Activated CD4-positive, alpha-beta T cell treated with anti-CD3 and anti-CD28 coated beads, Interleukin-2, amount 10 ng/mL, durations not matched to agents 7 days and 5 days (primary cell): Measurements from ENCODE around the gene GCNT1. TPM values are rescaled to one million over a fixed set of nuclear protein-coding genes. Genes with fewer than 3 reads are reported as not detected.
"Not testable (repeated sequence)": the region's sequence is repeated elsewhere in the genome, so short reads cannot be mapped to it uniquely, and the experiment has no call there.

Experiments
- CTCF ChIA-PET: fragments of 350-600 bp; sonication (Branson Sonifier 250); formaldehyde crosslinking; loops from one replicate; lab custom pipeline; 2021; ENCODE audit warnings: antibody characterized with exemption; lab: Charles Lee
- POLR2A ChIA-PET: fragments of 350-600 bp; sonication (Branson Sonifier 250); formaldehyde crosslinking; loops from one replicate; lab custom pipeline; 2021; ENCODE audit warnings: antibody characterized with exemption; lab: Charles Lee
- DNase-seq: peaks from one replicate; pipeline ENCODE4 v3.0.0-alpha.2; 2020
- H3K27ac Mint-ChIP-seq: one replicate; pipeline ENCODE4 v1.8.0; 2021; ENCODE audit warnings: mild to moderate bottlenecking, moderate library complexity, mixed read lengths
- H3K27me3 Mint-ChIP-seq: one replicate; pipeline ENCODE4 v1.8.0; 2021; ENCODE audit warnings: mixed read lengths
- H3K36me3 Mint-ChIP-seq: one replicate; pipeline ENCODE4 v1.8.0; 2021; ENCODE audit warnings: low read depth, mixed read lengths
- H3K4me1 Mint-ChIP-seq: one replicate; pipeline ENCODE4 v1.8.0; 2021; ENCODE audit warnings: mixed read lengths
- H3K4me3 Mint-ChIP-seq: one replicate; pipeline ENCODE4 v1.8.0; 2021; ENCODE audit warnings: mild to moderate bottlenecking, moderate library complexity, mixed read lengths
- H3K9me3 Mint-ChIP-seq: one replicate; pipeline ENCODE4 v1.8.0; 2021; ENCODE audit warnings: mixed read lengths
- total RNA-seq, 2 experiments: library from RNA; stranded (reverse); gene quantifications; one replicate each; pipeline ENCODE4 v1.2.3, GENCODE V29; 2021

Gene GCNT1
- total RNA-seq, 2 experiments from 2014 or later, result 4.6 to 8.9 TPM

- no peaks in the 10 kb centered on the region for H3K9me3 Mint-ChIP-seq
- H3K27me3 Mint-ChIP-seq, result no peaks in the 10 kb centered on the region
- no peak for DNase-seq
- no peak overlapping the region for H3K4me3 Mint-ChIP-seq
- ChIA-PET POLR2A (no interaction called here), CTCF (no interaction called here)
- H3K4me1 Mint-ChIP-seq, result peaks cover 19% of the 10 kb centered on the region
- no peak overlapping the region for H3K27ac Mint-ChIP-seq
- no peaks in the 10 kb centered on the region for H3K36me3 Mint-ChIP-seq
Measured at GRCh38 chr9:76426807-76427419, 32.1 kb upstream of the GCNT1 start.

GRCh38 chr9:76431601-76432000 is 27.4 kb upstream of the GCNT1 start:
- Mint-ChIP-seq H3K4me1 (peaks cover 2% of the 10 kb centered on the region), H3K9me3 (no peaks in the 10 kb centered on the region), H3K27ac (no peak overlapping the region), H3K27me3 (no peaks in the 10 kb centered on the region), H3K36me3 (no peaks in the 10 kb centered on the region), H3K4me3 (no peak overlapping the region)
- DNase-seq, result no peak
- ChIA-PET CTCF (interaction anchor here (0.7 kb wide), 1 partner anchor 38 kb away, joined by 3 read pairs; no protein-coding TSS in a partner anchor), POLR2A (no interaction called here)

DNA sequence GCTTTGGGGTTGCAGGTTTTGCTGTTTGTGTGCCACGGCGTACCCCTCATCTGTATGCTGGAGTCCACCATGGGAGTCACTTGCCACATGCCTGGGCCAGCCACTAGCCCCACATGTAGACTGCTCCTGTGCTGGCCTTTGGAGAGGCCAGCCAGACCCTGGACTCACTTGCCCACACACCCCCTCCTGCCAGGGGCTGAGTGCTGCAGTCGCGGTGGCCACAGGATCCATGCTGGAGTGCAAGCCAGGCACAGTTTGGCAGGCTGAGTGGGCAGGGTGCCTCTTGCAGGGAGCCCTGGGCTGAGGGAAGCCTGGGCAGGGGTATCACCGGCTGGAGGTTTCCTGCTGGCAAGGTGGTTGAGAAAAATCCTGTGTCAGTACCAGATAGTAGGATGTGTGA is 25.6 kb upstream of the GCNT1 start:
- ChIA-PET CTCF (interaction anchor here (1.1 kb wide), 1 partner anchor 16 kb away, joined by 4 read pairs; no protein-coding TSS in a partner anchor), POLR2A (no interaction called here)
- no peak for DNase-seq
- no peaks in the 10 kb centered on the region for H3K27me3 Mint-ChIP-seq
- H3K9me3 Mint-ChIP-seq, result no peaks in the 10 kb centered on the region
- H3K4me1 Mint-ChIP-seq, result peaks cover 5% of the 10 kb centered on the region
- H3K4me3 Mint-ChIP-seq, result no peak overlapping the region
- no peaks in the 10 kb centered on the region for H3K36me3 Mint-ChIP-seq
- no peak overlapping the region for H3K27ac Mint-ChIP-seq

GRCh38 chr9:76433836-76434235 is 25.1 kb upstream of the GCNT1 start:
- Mint-ChIP-seq H3K9me3 (no peaks in the 10 kb centered on the region), H3K27me3 (no peaks in the 10 kb centered on the region), H3K4me3 (no peak overlapping the region), H3K36me3 (no peaks in the 10 kb centered on the region), H3K27ac (no peak overlapping the region), H3K4me1 (peaks cover 9% of the 10 kb centered on the region)
- POLR2A ChIA-PET, result no interaction called here
- CTCF ChIA-PET, result interaction anchor here (0.6 kb wide), 1 partner anchor 122 kb away, joined by 3 read pairs; no protein-coding TSS in a partner anchor
- DNase-seq, result no peak

DNA sequence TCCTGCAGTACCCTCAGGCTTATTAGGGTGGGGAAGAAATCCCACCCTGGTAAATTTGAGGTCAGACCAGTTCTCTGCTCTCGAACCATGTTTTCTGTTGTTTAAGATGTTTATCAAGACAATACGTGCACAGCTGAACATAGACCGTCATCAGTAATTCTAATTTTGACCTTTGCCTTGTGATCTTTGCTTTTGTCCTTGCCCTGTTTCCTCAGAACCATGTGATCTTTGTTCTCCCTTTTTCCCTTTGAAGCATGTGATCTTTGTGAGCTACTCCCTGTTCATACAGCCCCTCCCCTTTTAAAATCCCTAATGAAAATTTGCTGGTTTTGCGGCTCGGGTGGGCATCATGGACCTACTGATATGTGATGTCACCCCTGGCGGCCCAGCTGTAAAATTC is 24.1 kb upstream of the GCNT1 start:
- H3K36me3 Mint-ChIP-seq, H3K9me3 Mint-ChIP-seq, H3K27ac Mint-ChIP-seq, POLR2A ChIA-PET, DNase-seq, H3K27me3 Mint-ChIP-seq, H3K4me3 Mint-ChIP-seq: not testable (repeated sequence)
- CTCF ChIA-PET, result interaction anchor here (1.4 kb wide), 1 partner anchor 28 kb away, joined by 3 read pairs; no protein-coding TSS in a partner anchor
- peaks cover 13% of the 10 kb centered on the region for H3K4me1 Mint-ChIP-seq

DNA sequence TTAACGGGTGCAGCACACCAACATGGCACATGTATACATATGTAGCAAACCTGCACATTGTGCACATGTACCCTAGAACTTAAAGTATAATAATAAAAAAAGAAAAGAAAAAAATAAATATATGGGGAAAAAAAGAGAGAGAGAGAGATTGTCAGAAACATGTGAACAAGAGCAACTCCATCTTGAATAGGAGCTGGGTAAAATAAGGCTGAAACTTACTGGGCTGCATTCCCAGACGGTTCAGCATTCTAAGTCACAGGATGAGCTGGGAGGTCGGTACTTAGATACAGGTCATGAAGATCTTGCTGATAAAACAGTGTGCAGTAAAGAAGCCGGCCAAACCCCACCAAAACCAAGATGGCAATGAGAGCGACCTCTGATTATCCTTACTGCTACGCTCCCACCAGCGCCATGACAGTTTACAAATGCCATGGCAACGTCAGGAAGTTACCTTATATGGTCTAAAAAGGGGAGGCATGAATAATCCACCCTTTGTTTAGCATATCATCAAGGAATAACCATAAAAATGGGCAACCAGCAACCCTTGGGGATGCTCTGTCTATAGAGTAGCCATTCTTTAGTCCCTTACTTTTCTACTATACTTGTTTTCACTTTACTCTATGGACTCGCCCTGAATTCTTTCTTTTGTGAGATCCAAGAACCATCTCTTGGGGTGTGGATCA is 21.8 kb upstream of the GCNT1 start:
- CTCF ChIA-PET, result interaction anchor here (2.1 kb wide), 1 partner anchor 33 kb away, joined by 5 read pairs; no protein-coding TSS in a partner anchor
- H3K9me3 Mint-ChIP-seq, H3K36me3 Mint-ChIP-seq, H3K4me3 Mint-ChIP-seq, H3K27ac Mint-ChIP-seq, DNase-seq, POLR2A ChIA-PET, H3K27me3 Mint-ChIP-seq: not testable (repeated sequence)
- peaks cover 28% of the 10 kb centered on the region for H3K4me1 Mint-ChIP-seq

GRCh38 chr9:76438841-76439588 is 20.0 kb upstream of the GCNT1 start:
- no peaks in the 10 kb centered on the region for H3K27me3 Mint-ChIP-seq
- H3K36me3 Mint-ChIP-seq, result no peaks in the 10 kb centered on the region
- no peak overlapping the region for H3K27ac Mint-ChIP-seq
- H3K4me3 Mint-ChIP-seq, result no peak overlapping the region
- POLR2A ChIA-PET, result no interaction called here
- DNase-seq, result no peak
- H3K4me1 Mint-ChIP-seq, result peaks cover 25% of the 10 kb centered on the region
- H3K9me3 Mint-ChIP-seq, result no peaks in the 10 kb centered on the region
- CTCF ChIA-PET, result interaction anchor here (0.6 to 2.1 kb wide), 8 partner anchors 8 to 1198 kb away, joined by 3 to 9 read pairs (median 4); no protein-coding TSS in a partner anchor

DNA sequence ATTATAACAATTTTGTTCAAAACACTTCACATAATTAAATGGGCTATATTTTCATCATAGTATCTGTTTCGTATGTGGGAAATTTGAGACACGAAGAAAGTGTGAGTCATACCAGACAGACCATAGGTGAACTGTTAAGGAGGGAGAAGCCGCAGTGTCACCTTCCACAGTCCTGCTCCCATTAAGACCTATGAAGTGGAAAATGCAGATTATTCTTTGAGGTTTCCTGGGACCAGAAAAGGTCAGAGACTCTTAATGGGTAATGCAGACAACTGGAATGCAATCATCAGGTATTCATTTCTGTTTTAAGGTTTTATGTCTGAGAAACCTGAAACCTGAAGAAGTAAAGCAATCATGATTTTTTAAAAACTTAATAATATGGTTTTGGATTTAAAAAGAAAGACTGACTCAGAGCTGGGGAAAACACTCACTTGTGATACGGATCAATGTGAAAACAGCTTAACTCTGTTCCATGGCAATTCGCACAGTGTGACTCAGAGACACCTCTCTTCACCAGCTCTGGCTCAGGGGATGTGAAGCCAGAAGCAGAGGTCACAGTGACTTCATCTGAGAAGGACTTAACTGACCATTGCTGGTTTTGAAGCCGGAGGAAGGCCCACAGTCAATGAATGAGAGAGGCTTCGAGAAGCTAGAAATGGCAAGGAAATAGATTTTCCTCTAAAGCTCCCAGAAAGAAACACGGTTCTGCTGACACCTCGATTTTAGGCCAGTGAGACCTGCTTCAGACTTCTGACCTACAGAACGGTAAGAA is 17.2 kb upstream of the GCNT1 start:
- ChIA-PET CTCF (interaction anchor here (0.5 to 2.6 kb wide), 3 partner anchors 25 to 217 kb away, joined by 3 to 9 read pairs (median 4); partner anchors contain the start of gene RFK), POLR2A (no interaction called here)
- no peak overlapping the region for H3K4me3 Mint-ChIP-seq
- H3K36me3 Mint-ChIP-seq, result no peaks in the 10 kb centered on the region
- DNase-seq, result peak; percentile 13
- H3K9me3 Mint-ChIP-seq, result no peaks in the 10 kb centered on the region
- peak overlapping the region; percentile 57 for H3K27ac Mint-ChIP-seq
- peaks cover 31% of the 10 kb centered on the region for H3K4me1 Mint-ChIP-seq
- no peaks in the 10 kb centered on the region for H3K27me3 Mint-ChIP-seq

DNA sequence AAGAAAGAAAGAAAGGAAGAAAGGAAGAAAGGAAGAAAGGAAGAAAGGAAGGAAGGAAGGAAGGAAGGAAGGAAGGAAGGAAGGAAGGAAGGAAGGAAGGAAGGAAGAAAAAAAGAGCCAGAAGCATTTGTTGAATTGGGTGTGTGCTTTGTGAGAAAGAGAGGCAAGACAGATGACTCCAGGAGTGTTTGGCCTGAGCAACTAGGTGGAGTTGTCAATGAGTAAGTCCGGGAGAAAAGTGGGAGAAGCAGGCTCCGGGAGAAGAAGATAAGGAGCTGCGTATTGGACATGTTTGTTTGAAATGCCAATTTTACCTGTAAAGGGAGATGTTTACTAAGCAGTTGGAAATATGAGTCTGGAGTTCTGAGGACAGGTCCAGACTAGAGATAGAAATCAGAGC is 15.1 kb upstream of the GCNT1 start:
- no peak for DNase-seq
- Mint-ChIP-seq H3K4me1 (peaks cover 31% of the 10 kb centered on the region), H3K4me3 (no peak overlapping the region), H3K27me3 (no peaks in the 10 kb centered on the region), H3K36me3 (no peaks in the 10 kb centered on the region), H3K9me3 (no peaks in the 10 kb centered on the region), H3K27ac (no peak overlapping the region)
- CTCF ChIA-PET, result interaction anchor here (0.7 to 1.5 kb wide), 2 partner anchors 10 to 66 kb away, joined by 3 to 5 read pairs; no protein-coding TSS in a partner anchor
- POLR2A ChIA-PET, result no interaction called here

DNA sequence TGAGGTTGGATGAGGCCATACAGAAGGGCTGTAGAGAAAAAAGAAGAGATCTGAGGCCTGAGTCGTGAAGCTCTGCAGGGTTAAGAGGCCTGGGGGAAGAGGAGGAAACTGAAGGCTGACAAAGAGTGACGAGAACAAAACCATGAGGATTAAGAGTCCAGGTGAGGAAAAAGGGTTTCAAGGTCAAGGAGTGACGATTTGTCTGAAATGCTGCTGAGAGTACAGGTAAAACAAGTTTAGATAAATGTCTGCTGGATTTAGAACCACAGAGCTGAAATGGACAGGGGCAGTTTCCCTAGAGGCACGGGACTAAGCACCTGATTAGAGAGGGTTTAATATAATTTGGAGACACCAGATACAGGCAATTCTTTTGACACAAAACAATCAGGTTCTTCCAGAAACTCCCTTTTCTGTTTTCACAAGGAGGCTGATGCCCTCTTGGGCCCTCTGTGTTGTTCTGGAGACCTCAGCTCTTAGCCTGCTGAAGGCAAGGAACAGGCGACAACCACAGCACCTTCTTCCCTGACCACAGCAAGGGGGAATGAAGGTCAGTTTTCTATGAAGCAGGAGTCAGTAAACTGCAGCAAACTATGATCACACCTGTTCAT is 14.6 kb upstream of the GCNT1 start:
- no peak overlapping the region for H3K27ac Mint-ChIP-seq

DNA sequence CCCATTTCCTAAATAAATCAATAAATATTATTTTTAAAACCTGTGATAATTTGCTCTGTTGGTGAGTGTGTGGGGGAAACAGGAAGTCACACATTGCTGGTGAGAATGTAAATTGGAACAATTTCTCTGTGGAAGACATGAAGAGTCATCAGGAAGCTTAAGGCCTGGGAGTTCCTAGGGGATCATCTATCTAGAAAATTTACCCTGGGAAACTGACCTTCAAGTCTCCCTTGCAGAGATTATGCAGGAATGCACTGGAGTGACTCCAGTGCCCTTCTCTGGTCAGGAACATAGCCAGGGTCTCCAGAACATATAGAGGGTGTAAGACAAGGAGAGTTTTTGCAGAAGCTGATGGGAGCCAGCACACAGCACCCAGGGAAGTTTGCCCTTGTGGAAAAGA is 13.0 kb upstream of the GCNT1 start:
- CTCF ChIA-PET, result interaction anchor here (1.3 to 5.9 kb wide), 2 partner anchors 51 to 213 kb away, joined by 5 to 29 read pairs; partner anchors contain the start of gene RFK
- Mint-ChIP-seq H3K4me1 (peaks cover 23% of the 10 kb centered on the region), H3K4me3 (no peak overlapping the region), H3K36me3 (no peaks in the 10 kb centered on the region), H3K9me3 (no peaks in the 10 kb centered on the region), H3K27me3 (no peaks in the 10 kb centered on the region), H3K27ac (no peak overlapping the region)
- POLR2A ChIA-PET, result no interaction called here
- no peak for DNase-seq

More for the DNA sequence above, 14.6 kb upstream of the GCNT1 start:
- H3K4me1 Mint-ChIP-seq, result peaks cover 30% of the 10 kb centered on the region
- H3K27me3 Mint-ChIP-seq, result no peaks in the 10 kb centered on the region
- no peak for DNase-seq
- H3K36me3 Mint-ChIP-seq, result no peaks in the 10 kb centered on the region
- POLR2A ChIA-PET, result no interaction called here
- H3K9me3 Mint-ChIP-seq, result no peaks in the 10 kb centered on the region
- H3K4me3 Mint-ChIP-seq, result no peak overlapping the region
- CTCF ChIA-PET, result interaction anchor here (0.7 to 5.9 kb wide), 4 partner anchors 10 to 215 kb away, joined by 3 to 29 read pairs (median 4); no protein-coding TSS in a partner anchor

GRCh38 chr9:76448501-76448900 is 10.5 kb upstream of the GCNT1 start:
- H3K36me3 Mint-ChIP-seq, result no peaks in the 10 kb centered on the region
- H3K27ac Mint-ChIP-seq, result no peak overlapping the region
- CTCF ChIA-PET, result interaction anchor here (0.6 to 5.9 kb wide), 3 partner anchors 14 to 267 kb away, joined by 4 to 29 read pairs (median 6); no protein-coding TSS in a partner anchor
- DNase-seq, result no peak
- peaks cover 15% of the 10 kb centered on the region for H3K4me1 Mint-ChIP-seq
- H3K4me3 Mint-ChIP-seq, result no peak overlapping the region
- no peaks in the 10 kb centered on the region for H3K27me3 Mint-ChIP-seq
- POLR2A ChIA-PET, result no interaction called here
- no peaks in the 10 kb centered on the region for H3K9me3 Mint-ChIP-seq
